Heart right ventricle (tissue), 16 donors: Measurements from ENCODE around the gene TMEM123. TPM values are rescaled to one million over a fixed set of nuclear protein-coding genes. Genes with fewer than 3 reads are reported as not detected.

Source experiments
- ATAC-seq, 8 donors: fragments of 200-7000 bp; cut with Tn5 transposase; one replicate each; pipeline ENCODE4 v1.9.1; 2020; ENCODE audit warnings: mild to moderate bottlenecking in 8 of 8, moderate library complexity in 8 of 8, moderate number of reproducible peaks in 1 of 8
- DNase-seq, 2 donors: peaks; one replicate each; pipeline ENCODE4 v3.0.0-alpha.2; 2020
- H3K27ac ChIP-seq, 10 donors: fragments of 200-600 bp; sonication (generic) in 2 of 10; one replicate each; pipeline versions ENCODE4 v1.5.0 to v1.8.0; 2020 to 2022; ENCODE audit warnings: mild to moderate bottlenecking in 3 of 10
- H3K27me3 ChIP-seq, 7 donors: fragments of 200-600 bp; one replicate each; pipeline ENCODE4 v1.8.0; 2021 to 2022; ENCODE audit warnings: mild to moderate bottlenecking in 2 of 7
- H3K36me3 ChIP-seq, 9 donors: fragments of 200-600 bp; sonication (generic) in 1 of 9; one replicate each; pipeline versions ENCODE4 v1.5.0 to v1.8.0; 2020 to 2022; ENCODE audit warnings: mild to moderate bottlenecking in 2 of 9
- H3K4me1 ChIP-seq, 9 donors: fragments of 200-600 bp; sonication (generic) in 1 of 9; one replicate each; pipeline versions ENCODE4 v1.5.0 to v1.8.0; 2020 to 2022; ENCODE audit warnings: mild to moderate bottlenecking in 4 of 9
- H3K4me3 ChIP-seq, 10 donors: fragments of 200-600 bp; sonication (generic) in 2 of 10; one replicate each; pipeline versions ENCODE4 v1.5.0 to v1.8.0; 2020 to 2022; ENCODE audit warnings: mild to moderate bottlenecking in 7 of 10, moderate library complexity in 2 of 10
- H3K9me3 ChIP-seq, 11 donors: fragments of 200-600 bp in 10 of 11; sonication (generic) in 2 of 11; one replicate each; pipeline versions ENCODE4 v1.5.0 to v1.8.0; 2013 to 2022; ENCODE audit warnings: mild to moderate bottlenecking in 2 of 11, control low read depth in 1 of 11, moderate library complexity in 1 of 11
- CTCF ChIP-seq, 9 donors: fragments of 200-600 bp; sonication (generic) in 2 of 9; IDR thresholded peaks; one replicate each; pipeline versions ENCODE4 v1.5.0 to v1.8.0; 2021 to 2022; ENCODE audit warnings: antibody characterized with exemption in 9 of 9, mild to moderate bottlenecking in 5 of 9, moderate library complexity in 1 of 9
- WGBS, 2 donors: extraction: QIAGEN DNeasy Blood & Tissue Kit; methylation state at CpG; one replicate each; pipeline ENCODE4 v1.1.7; 2013; ENCODE audit warnings: inconsistent platforms in 1 of 2; 5-methylcytosine and 5-hydroxymethylcytosine counted together
- intact Hi-C, 10 donors: fragments of 100-400 bp; cut with DNase I; formaldehyde crosslinking; loops; one replicate each; pipeline versions ENCODE4 v1.11.1 to v1.14.2; 2022
- polyA plus RNA-seq, 2 donors: library from polyadenylated mRNA; stranded (reverse); fragments of 200-250 nt; gene quantifications; one replicate each; pipeline ENCODE4 v1.2.3, GENCODE V29; 2013
- total RNA-seq, 10 donors: library from RNA; stranded (reverse); fragmentation: NEBNext Ultra II Directional in 3 of 10; extraction: Animal tissue kit (Norgen Biotek cat#: 25700) in 3 of 10; gene quantifications; one replicate each; pipeline versions ENCODE4 v1.2.1 to v1.2.4, GENCODE V29; 2021 to 2023
- donor health status: Arrhythmogenic right ventricular cardiomyopathy.
- donor health status: ischemic (EF 13 %, LVEDD 7.1; RV severe dilation, severe dysfunction).
- donor health status: healthy with polysubstance abuse.
- donor health status: DM: no; HTN: yes; CAD: no.
- donor health status: DM: no; HTN: no; CAD: no.
- donor health status: ischemic (EF 25% LVEDD 6.9; RV normal size, moderate dysfunction).
- donor health status: ischemic (EF 25% LVEDD 5.7; RV mildly dilated, moderate dysfunction).
- donor health status: healthy.
- donor health status: DM: yes; HTN: yes; CAD: no.
- donor health status: Ischemic cardiomyopathy.
- donor health status: ischemic (EF 35%, LVEDD 5.7; RV mildly dilated, moderate dysfunction).
- donor health status: nonischemic (EF 11% LVEDD 7.7; RV severe dilation, severe dysfunction).
- donor health status: DM: yes; HTN: yes; CAD: no.
- donor health status: PGD.
- donor health status: ischemic (EF 29% LVEDD 5.4; RV normal size, mild dysfunction).
- donor health status: nonischemic (EF 23%, LVEDD 6.1; RV moderate dilation, normal function).

TMEM123 gene
- total and polyA plus RNA-seq, 12 donors = 18.7 to 98.7 (median 77.4) TPM

DNA sequence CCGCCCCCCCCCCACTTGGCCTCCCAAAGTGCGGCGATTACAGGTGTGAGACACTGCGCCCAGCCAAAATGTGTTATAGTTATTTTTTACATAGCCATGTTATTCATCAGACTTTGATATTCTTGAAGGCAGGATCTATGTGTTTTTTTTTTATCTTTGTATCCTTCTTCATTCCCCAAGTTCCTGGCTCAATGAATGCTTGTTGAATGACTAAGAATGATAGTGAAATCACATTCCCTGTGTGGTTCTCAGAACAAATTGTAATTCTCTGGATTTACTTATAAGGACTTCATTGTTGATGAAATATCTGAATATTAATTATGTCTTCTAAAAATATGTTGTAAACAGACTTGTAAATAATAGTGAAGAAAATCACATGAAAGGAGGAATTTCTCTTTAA is 44.5 kb upstream of the TMEM123 start:
- no peak for TF ChIP-seq CTCF (IDR thresholded peaks at IDR 0.05)
- Histone ChIP-seq H3K4me3 (no peak overlapping the region), H3K27ac (no peak overlapping the region), H3K4me1 (peaks cover 0 to 6% (median 0%) of the 10 kb centered on the region in 9 donors), H3K27me3 (peaks cover 0 to 23% (median 0%) of the 10 kb centered on the region in 7 donors), H3K36me3 (no peaks in the 10 kb centered on the region), H3K9me3 (no peaks in the 10 kb centered on the region)
- 92 to 96% methylated on average over 3 to 4 of the region's 4 CpGs for WGBS, 2 donors
- no peak for ATAC-seq
- intact Hi-C loops = loop anchor here in 8 of 10 donors (5.0 to 10.0 kb wide), 6 partner anchors 105 to 212 kb away; no protein-coding TSS in a partner anchor
- no peak for DNase-seq

DNA sequence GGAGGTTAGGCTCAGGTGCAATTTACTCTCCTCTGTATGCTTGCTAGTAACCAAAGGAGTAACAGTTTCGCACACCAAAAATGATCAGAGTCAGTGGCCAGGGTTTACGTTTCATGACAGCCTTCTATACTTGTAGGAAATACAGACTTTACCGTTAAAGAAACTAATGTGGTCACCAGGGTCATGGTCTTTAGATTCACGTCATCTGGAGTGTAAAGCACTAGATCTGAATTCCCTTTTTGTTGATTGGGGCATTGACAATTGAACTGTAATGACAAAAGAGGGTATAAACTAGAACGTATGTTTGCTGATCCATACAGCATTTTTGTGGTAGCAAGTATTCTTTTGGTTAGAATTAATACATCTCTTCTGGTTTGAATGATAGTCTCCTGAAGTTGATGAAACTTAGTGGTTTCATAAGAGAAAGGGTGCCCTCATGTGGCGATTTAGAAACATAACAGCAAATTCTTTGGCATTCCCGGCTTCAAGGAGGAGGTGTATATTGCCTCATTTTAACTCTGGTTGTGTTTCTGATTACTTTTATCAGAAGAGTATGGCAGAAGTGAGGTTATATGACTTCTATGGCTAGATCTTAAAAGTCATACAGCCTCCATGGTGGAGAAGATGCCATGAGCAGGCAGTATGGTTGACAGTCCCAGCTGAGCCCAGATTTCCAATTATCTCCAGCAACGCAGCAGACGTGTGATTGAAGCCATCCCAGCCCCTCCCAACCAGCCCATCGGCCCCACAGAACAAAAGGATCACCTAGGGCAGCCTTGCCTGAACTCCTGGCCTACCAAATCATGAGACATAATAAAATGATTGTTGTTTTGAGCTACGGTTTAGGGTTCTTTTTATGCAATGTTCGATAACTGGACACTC is 42.8 kb upstream of the TMEM123 start:
- intact Hi-C loops = loop anchor here (1.0 to 10.0 kb wide), 12 partner anchors 103 to 211 kb away; no protein-coding TSS in a partner anchor
- peak; percentile 36 to 84 (median 72) for TF ChIP-seq CTCF (IDR thresholded peaks at IDR 0.05)
- Histone ChIP-seq H3K27ac (no peak overlapping the region), H3K27me3 (peaks cover 0 to 29% (median 0%) of the 10 kb centered on the region in 7 donors), H3K36me3 (no peaks in the 10 kb centered on the region), H3K9me3 (no peaks in the 10 kb centered on the region), H3K4me3 (no peak overlapping the region), H3K4me1 (peaks cover 0 to 6% (median 0%) of the 10 kb centered on the region in 9 donors)
- 32 to 35% methylated on average over 12 of the region's 12 CpGs for WGBS, 2 donors
- DNase-seq (peak in 1 of 2 donors; percentile 60), ATAC-seq (peak in 7 of 8 donors; percentile 67 to 83 (median 76))

GRCh38 chr11:102494216-102494615 is 41.7 kb upstream of the TMEM123 start:
- Histone ChIP-seq H3K27me3 (peaks cover 0 to 29% (median 0%) of the 10 kb centered on the region in 7 donors), H3K36me3 (no peaks in the 10 kb centered on the region), H3K4me1 (peaks cover 0 to 6% (median 0%) of the 10 kb centered on the region in 9 donors), H3K4me3 (no peak overlapping the region), H3K27ac (no peak overlapping the region), H3K9me3 (no peaks in the 10 kb centered on the region)
- ATAC-seq (no peak), DNase-seq (no peak)
- intact Hi-C loops = loop anchor here in 8 of 10 donors (2.0 to 10.0 kb wide), 8 partner anchors 92 to 209 kb away; no protein-coding TSS in a partner anchor
- no peak for TF ChIP-seq CTCF (IDR thresholded peaks at IDR 0.05)
- 87 to 91% methylated on average over 6 of the region's 6 CpGs for WGBS, 2 donors

GRCh38 chr11:102493524-102493923 is 41.0 kb upstream of the TMEM123 start:
- Histone ChIP-seq H3K36me3 (no peaks in the 10 kb centered on the region), H3K4me1 (peaks cover 0 to 6% (median 0%) of the 10 kb centered on the region in 9 donors), H3K27me3 (peaks cover 0 to 23% (median 0%) of the 10 kb centered on the region in 7 donors), H3K9me3 (no peaks in the 10 kb centered on the region), H3K27ac (no peak overlapping the region), H3K4me3 (no peak overlapping the region)
- DNase-seq (no peak), ATAC-seq (no peak)
- TF ChIP-seq CTCF (IDR thresholded peaks at IDR 0.05) = no peak
- intact Hi-C loops = loop anchor here in 5 of 10 donors (2.0 to 10.0 kb wide), 6 partner anchors 91 to 209 kb away; no protein-coding TSS in a partner anchor
- 82 to 87% methylated on average over 5 of the region's 5 CpGs for WGBS, 2 donors
